Measurements from ENCODE around the gene CYTH3.

- TF ChIP-seq CTCF (IDR thresholded peaks at IDR 0.05; ENCODE audit: control extremely low read depth in 1 of 3, insufficient read depth in 1 of 3, low read depth in 1 of 3, low read length in 3 of 3) (no peak), RFX5 (IDR thresholded peaks at IDR 0.05; ENCODE audit: borderline replicate concordance, low read depth, low read length) (no peak), POU5F1 (IDR thresholded peaks at IDR 0.05; ENCODE audit: low read depth, low read length) (no peak), CREB1 (IDR thresholded peaks at IDR 0.05) (no peak), TBP (IDR thresholded peaks at IDR 0.05; ENCODE audit: low read depth, low read length) (no peak), POLR2A (IDR thresholded peaks at IDR 0.05; ENCODE audit: control extremely low read depth in 1 of 2, low read depth in 2 of 2, low read length in 2 of 2) (no peak)
These were observed 108.4 kb downstream of the CYTH3 start for GRCh38 chr7:6164010-6164409.

Measured in H1 (cell line).